ENCODE data around the gene TSPAN6.

DNA sequence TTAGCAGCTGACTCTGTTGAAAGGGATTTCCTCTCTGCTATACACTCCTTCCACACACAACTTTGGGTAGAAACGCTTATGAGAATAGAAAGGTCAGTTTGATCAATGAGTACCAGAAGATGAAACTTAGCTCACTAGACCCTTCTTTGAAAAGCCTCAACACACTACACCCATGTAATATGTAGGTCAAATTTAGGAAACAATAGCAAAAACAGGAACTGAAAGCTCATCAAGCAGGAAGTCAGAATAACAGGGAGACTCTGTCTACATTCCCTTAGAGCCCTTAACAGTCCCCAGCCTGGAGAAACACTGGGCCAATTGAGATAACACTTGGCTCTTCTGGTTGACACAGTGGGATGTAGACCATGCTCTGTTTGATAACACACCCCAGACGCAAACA, 38.1 kb upstream of the TSPAN6 start:
- no peak for TF ChIP-seq ZNF274 (IDR thresholded peaks at IDR 0.05; ENCODE audit: low read depth, low read length)
- TF ChIP-seq SUZ12 (IDR thresholded peaks at IDR 0.05; ENCODE audit: extremely low read depth, insufficient read depth, insufficient read length) = no peak
- no peak for TF ChIP-seq YY1 (IDR thresholded peaks at IDR 0.05; ENCODE audit: insufficient read depth, insufficient read length)

Measured in NT2/D1 (cell line).